Measurements from ENCODE around the gene NEGR1.

NEGR1 gene

GRCh38 chr1:71857862-71858261 lies 424.5 kb downstream of the NEGR1 start:
- DNase-seq (ENCODE audit: low read depth, low spot score): no peak

- DNase-seq (ENCODE audit: low read depth, low spot score): no peak
Measured at GRCh38 chr1:71853360-71853759, 429.0 kb downstream of the NEGR1 start.

DNA sequence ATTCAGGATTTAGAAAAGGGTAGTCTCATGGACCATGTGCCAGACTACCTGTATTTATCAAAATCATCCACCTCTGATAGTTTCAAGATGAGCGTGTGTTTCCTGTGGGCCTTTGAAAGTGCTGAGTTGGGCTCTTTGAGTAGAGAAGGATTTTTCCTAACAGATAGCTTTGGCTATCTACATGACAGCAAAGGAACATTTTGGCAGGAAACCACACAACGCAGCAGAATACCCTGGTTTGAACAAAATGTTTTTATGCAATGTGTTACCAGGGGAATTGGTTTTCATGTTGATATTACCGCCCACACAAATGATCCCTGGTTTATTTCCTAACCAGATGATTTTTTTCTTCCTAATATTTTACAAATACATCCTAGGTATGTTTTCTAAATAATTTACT lies 431.4 kb downstream of the NEGR1 start:
- DNase-seq (ENCODE audit: low read depth, low spot score): no peak

GRCh38 chr1:71850515-71850914 lies 431.8 kb downstream of the NEGR1 start:
- DNase-seq (ENCODE audit: low read depth, low spot score): no peak

DNA sequence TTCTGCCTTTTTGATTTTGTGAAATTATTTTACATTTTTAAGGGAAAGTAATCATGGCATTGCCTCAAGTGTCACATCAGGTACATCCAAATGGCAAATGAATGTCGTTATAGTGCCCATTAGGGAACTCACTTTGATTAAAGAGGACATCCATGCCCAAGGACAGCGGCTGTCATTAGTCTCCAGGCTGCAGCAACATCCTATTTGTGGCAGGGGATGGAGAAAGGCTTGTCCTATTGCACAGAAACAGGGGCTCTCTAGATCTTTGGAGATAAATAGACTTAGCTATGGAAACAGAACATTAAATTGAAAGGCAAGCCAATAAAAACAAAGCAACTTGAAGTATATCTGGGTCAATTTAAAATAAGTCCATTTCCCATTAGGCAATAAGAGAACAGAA lies 439.3 kb downstream of the NEGR1 start:
- no peak for DNase-seq (ENCODE audit: low read depth, low spot score)

- DNase-seq (ENCODE audit: low read depth, low spot score): no peak
Measured at GRCh38 chr1:71839876-71840275, 442.5 kb downstream of the NEGR1 start.

- DNase-seq (ENCODE audit: low read depth, low spot score): no peak
Measured at GRCh38 chr1:71836904-71837303, 445.4 kb downstream of the NEGR1 start.

GRCh38 chr1:71835442-71835813 lies 446.9 kb downstream of the NEGR1 start:
- DNase-seq (ENCODE audit: low read depth, low spot score): no peak

DNA sequence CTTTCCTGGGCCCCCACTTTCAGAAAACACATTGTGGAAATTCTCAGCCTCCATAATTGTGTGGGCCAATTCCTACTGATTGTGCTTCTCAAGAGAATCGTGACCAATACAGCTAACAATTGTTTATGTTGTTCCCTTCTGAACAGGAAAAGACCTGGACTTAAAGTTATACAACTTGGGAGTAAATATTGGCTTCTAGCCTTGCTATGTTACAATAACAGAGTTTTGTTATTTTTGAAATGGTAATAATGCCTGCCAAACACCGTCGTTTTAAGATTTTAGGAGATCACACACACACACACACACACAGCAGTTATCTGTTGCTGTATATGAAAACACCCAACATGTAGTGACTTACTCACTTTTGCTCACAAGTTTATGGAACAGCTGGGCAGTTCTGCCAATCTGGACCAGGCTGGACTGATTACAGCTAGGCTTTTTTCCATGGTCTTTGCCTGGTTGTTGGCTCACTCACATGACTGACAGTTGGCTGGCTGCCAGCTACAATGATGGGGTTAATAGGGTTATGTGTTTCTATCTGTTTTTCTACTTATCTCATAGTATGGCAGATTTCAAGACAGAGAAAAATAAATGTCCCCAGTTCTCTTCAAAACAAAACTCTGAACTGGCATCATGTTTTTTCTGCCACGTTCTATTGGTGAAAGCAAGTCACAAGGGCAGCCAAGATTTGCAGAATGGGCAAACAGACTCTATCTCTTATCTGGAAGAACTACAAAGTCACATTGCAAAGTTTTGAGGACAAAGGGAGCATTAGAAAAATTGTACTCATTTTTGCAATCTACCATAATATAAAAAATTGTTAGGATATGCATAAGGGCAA lies 447.5 kb downstream of the NEGR1 start:
- no peak for DNase-seq (ENCODE audit: low read depth, low spot score)

DNA sequence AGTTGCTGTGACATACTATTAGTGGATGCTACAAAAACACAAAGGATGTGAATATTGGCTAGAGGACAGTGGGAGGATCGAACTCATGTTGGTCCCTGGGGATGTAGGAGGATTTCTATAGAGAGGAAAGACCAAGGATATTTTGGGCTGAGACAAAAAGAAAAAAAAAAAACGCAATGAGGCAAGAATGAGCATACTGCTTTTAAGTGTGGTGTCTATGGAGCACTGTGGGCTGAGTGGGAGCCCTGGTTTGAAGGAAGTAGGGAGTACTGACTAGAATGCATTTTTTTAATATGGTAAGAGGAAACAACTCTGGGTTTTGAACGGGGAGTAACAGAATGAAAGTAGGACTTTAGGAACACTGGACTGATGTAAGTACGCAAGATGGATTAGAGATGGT lies 450.7 kb downstream of the NEGR1 start:
- DNase-seq (ENCODE audit: low read depth, low spot score): no peak

- DNase-seq (ENCODE audit: low read depth, low spot score): no peak
Measured at GRCh38 chr1:71829346-71829745, 453.0 kb downstream of the NEGR1 start.

DNA sequence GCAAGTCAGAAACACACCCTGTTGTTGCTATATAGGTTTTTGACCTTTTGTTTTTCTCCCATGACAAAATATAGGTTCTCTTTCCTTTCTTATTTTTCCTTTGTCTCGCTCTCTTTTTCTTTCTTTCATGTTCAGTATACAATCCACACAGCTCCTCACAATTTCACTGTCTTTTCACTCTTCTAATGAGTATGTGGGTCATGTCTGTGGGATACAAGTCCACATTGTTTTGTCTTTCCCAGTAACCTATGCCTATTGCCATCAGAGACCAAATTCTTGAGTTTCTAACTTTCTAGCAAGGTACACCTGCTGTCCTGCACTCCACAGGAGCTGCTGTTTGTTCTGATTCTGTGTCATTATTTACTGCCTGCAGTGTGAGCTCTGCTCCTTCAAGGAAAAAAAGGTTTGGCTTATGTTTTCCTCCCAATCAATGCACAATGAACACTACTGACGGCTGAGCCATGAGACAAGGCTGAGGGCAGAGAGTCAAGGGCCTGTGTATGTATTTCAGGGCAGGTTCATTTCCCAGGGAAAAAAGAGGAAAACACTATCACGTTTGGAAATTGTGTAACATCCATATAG lies 453.8 kb downstream of the NEGR1 start:
- no peak for DNase-seq (ENCODE audit: low read depth, low spot score)

DNA sequence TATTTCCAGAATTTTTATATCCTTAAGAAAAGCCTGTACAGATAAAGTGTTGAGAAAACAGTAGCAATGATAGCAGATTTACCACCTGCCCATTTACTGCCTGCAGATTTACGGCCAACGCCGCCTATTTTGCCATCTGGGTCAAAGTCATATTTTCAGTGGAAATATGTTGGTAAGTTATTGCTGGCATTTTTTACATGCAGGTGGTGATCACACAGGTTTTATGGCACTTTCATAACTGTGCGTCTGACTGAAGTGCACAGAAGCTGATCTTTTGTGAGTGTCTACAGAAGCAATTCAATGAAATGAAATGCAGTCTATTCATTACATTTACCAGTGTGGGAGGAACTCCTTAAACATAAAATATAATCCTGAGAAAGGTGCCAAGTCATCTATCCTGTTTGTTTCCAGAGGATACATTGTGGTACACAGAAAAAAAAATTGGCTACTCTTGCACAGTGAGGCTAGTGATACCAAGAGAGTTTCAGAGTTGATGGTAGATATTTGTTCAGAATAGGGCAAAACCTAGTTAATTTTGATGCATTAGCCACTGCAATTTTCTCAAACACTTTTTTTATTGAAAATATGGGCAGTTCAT lies 458.5 kb downstream of the NEGR1 start:
- no peak for DNase-seq (ENCODE audit: low read depth, low spot score)

DNA sequence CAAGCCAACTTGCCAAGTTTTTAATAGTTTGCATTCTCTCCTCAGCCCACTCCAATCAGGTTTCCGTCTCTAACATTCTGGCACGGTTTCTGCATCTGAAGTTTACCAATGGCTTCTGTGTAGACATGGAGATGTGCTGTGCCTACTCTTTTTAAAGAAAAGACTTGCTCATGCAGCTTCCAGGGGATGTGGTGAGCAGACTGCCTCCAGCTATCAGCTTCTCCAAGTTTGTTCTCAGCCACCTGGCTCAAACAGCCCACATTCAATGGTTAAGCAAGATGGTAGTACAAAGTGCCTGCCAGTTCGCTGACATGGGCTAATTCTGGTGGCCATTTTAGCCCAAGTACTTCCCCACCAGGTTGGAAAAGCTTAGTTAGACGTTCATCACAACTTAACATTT lies 465.3 kb downstream of the NEGR1 start:
- DNase-seq (ENCODE audit: low read depth, low spot score): no peak

- DNase-seq (ENCODE audit: low read depth, low spot score): no peak
Measured at GRCh38 chr1:71809085-71809484, 473.3 kb downstream of the NEGR1 start.

- DNase-seq (ENCODE audit: low read depth, low spot score): no peak
Measured at GRCh38 chr1:71804140-71804539, 478.2 kb downstream of the NEGR1 start.

- DNase-seq (ENCODE audit: low read depth, low spot score): no peak
Measured at GRCh38 chr1:71796006-71796405, 486.3 kb downstream of the NEGR1 start.

GRCh38 chr1:71792264-71792663 lies 490.1 kb downstream of the NEGR1 start:
- DNase-seq (ENCODE audit: low read depth, low spot score): no peak

- DNase-seq (ENCODE audit: low read depth, low spot score): no peak
Measured at GRCh38 chr1:71788113-71788512, 494.2 kb downstream of the NEGR1 start.

DNA sequence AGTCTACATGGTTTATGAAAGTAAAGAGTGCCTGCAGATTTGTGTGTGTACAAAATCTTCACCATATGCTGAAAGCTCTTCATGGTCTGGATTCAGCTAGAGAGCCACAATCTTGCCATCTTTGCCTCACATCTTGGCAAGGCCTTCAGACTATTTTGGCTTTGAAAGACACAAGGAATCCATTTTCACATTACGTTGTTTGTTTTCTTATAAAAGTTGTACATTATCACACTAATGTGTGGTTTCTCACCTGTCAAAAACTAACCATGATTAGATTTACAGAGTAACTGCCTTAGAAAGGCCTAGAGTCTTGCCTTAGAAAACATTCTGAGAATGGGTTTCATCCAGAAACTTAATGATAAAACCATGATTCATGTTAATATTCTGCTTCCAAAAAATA lies 494.6 kb downstream of the NEGR1 start:
- DNase-seq (ENCODE audit: low read depth, low spot score): no peak

- no peak for DNase-seq (ENCODE audit: low read depth, low spot score)
Measured at GRCh38 chr1:71786218-71786617, 496.1 kb downstream of the NEGR1 start.

DNA sequence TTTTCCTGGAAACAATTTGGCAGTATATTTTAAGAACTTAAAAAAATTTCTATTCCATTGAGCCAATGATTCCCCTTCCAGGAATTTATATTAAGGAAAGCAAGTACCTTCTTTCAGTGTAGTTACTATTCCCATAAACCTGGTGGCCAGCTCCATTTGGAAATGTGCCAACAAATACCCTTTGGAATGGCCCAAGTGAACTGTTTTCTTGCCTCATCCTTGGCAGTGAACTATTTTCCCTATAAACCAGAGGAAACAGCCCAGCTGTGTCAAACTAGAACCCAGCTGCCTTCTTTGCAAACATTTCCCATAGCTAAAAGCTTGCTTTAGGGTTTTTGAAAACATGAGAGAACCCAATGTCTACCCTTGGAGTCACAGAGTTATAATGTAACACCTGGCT lies 496.9 kb downstream of the NEGR1 start:
- DNase-seq (ENCODE audit: low read depth, low spot score): no peak

DNA sequence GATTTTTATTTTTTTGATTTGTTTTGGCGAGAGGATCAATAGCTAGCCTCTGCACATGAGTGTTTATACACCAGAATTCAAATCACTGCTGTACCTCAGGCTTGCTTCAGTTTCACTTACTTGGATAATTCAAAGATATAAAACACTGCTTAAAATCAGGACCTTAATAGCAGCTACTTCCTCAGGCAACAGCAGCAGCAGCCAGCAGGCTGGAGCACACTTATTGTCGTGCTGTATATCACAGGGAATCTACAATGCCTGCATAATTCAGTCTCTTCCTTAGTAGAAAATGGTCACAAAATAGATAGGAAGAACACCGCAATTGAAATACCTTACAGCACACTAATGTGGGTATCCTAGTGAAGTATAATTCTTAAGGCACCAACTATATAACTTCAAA lies 497.3 kb downstream of the NEGR1 start:
- DNase-seq (ENCODE audit: low read depth, low spot score): no peak
